Body of pancreas (tissue), 4 donors: ENCODE measurements around the gene FAM107B.

ENCODE experiments used
- POLR2A ChIP-seq, 3 donors: fragments of 450-650 bp; IDR thresholded peaks; one replicate each; pipeline ENCODE4 v1.6.1; 2016; ENCODE audit warnings: antibody characterized with exemption in 3 of 3, mild to moderate bottlenecking in 2 of 3
- TF ChIP-seq, protein P1 (sequence below), 7 experiments: fragments of 450-650 bp in 4 of 7; fragments of 200-600 bp in 3 of 7; sonication (generic) in 3 of 7; IDR thresholded peaks; one replicate each; pipeline ENCODE4 v1.5.1; 2016 to 2019; ENCODE audit warnings: antibody characterized with exemption in 7 of 7

DNA sequence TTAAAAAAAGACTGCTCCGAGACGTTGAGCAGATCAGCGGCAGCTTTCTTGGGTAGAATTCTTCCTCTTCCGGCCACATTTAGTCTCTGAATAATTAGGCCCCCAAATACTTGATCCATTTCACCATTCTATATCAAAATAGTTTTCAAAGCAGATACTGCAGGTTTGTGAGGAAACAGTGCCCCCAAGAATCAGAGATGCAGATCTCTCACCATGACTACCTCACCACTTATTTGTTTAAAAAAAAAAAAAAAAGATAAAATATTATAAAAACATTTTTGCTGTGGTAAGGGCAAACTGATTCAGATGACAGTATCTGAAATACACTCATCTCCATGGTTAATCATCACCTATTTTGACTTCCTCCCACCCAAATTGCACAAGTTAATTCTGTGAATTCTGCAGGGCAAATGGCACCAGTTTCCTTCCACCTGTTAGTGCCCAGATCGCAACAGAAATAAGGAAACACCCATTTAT lies 210.4 kb downstream of the FAM107B start:
- TF ChIP-seq, protein P1, sequence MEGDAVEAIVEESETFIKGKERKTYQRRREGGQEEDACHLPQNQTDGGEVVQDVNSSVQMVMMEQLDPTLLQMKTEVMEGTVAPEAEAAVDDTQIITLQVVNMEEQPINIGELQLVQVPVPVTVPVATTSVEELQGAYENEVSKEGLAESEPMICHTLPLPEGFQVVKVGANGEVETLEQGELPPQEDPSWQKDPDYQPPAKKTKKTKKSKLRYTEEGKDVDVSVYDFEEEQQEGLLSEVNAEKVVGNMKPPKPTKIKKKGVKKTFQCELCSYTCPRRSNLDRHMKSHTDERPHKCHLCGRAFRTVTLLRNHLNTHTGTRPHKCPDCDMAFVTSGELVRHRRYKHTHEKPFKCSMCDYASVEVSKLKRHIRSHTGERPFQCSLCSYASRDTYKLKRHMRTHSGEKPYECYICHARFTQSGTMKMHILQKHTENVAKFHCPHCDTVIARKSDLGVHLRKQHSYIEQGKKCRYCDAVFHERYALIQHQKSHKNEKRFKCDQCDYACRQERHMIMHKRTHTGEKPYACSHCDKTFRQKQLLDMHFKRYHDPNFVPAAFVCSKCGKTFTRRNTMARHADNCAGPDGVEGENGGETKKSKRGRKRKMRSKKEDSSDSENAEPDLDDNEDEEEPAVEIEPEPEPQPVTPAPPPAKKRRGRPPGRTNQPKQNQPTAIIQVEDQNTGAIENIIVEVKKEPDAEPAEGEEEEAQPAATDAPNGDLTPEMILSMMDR (IDR thresholded peaks at IDR 0.05): no peak
- TF ChIP-seq POLR2A (IDR thresholded peaks at IDR 0.05): no peak
